GM19099 (cell line): ENCODE data around the gene ASXL3.

Source experiments
- POLR2A ChIP-seq: IDR thresholded peaks from 3 replicates; pipeline ENCODE4 v1.6.1; 2011; ENCODE audit warnings: low read depth; ENCODE audit not compliant: insufficient read length; ENCODE audit errors: extremely low read depth

The ASXL3 gene

DNA sequence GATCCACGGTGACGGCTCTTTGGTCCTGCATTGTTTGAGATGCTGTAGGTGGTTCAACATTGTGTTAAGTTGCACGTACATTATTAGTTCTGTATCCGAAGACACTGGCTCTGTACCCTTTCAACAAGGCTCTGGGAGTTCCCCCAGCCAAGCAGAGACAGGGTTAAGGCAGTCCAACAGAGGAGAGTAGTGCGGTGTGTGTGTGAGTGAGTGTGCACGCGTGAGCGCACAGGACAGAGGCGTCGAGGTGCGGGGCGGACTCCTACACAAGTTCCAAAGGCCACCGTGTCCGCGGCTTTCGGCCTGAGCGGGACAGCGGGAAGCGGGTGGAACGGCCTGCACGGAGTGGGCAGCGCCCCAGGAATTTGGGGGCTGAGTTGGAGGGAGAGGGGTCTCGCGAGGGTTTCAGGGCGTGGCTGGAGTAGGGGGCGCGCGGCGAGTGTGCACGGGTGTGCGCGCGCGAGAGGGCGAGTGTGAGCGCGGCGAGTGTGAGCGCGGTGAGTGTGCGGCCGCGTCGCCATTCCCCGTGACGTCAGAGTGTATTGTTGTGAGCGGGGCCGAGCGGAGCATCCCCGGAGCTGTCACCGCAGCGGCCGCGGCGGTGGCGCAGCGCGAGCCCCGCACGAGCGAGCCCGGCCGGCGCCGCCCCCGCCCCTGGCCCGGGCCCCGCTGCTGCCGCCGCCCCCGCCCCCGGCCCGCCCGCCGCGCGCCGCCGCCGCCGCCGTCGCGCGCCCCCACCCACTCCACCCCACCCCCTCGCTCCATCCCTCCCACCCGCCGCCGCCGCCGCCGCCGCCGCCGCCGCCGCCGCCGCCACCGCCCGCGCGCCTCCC, at the start of gene ASXL3:
ASXL3 (plus strand) TSS at position 535 of the 833 bp plus-strand sequence. CDS start 413 bp downstream, outside the sequence.
- no peak for TF ChIP-seq POLR2A

GRCh38 chr18:33532978-33533377, 45.0 kb upstream of the ASXL3 start:
- TF ChIP-seq POLR2A, result no peak

GRCh38 chr18:33536904-33537303, 41.1 kb upstream of the ASXL3 start:
- no peak for TF ChIP-seq POLR2A

DNA sequence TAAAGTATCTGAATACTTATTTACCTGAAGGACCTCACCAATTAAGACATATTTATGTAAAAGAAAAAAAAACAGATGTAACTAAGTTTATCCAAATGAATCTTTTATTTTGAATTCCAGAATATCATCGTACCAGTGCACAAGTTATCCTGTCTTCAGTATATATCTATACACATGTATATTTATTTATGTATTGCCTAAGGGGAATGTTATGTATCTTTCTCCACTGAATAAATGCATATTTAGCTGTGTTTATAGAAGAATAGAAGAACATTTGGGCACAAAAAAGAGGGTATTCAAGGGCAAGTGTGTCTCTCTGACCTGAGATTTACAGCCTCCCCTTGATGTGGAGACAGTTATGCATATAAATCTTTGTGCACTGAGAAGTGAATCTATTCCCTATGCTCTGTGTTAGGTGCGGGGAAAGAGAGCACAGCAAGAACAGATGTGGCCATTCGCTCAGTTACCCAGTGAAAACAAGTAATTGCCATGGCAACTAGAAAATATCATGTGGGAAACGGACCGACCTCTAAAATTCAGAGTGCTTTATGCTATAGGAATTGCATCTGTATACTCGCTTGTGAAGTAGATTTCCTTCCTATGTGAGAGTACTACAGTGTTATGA, 39.5 kb upstream of the ASXL3 start:
- TF ChIP-seq POLR2A, result no peak

DNA sequence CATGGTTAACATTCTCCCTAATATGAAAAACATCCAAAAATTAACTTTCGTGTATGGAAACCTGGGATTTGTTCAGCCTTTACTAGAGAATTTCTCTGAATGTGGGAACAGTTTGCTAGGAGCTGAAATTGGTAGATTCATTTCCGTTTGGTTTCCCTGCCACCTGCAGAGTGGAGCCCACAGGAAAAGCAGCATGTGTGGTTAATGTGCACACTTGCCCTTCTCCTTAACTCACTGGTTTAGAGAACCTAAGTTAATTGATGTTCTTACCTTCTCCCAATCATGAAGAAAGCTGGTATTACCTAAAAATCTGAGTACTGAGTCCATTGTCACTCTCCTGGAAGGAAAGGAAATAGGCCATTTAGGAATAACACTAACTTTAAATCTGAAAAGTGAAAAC, 37.6 kb upstream of the ASXL3 start:
- no peak for TF ChIP-seq POLR2A

DNA sequence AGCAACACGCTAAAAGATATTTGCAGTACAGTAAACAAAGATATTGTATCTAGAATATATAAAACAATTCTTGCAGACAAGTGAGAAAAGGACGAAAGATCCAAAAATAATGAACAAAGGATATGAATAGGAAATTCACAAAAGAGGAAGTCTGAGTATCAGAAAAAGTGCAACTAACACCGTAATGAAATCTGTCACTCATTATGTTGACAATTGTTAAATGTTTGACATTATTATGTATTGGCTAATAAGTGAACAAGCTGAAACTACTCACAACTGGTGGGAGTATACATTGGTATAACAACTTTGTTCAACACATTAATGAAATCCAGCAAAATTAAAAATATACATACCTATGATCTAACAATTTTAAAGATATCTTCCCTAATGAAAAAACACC, 36.7 kb upstream of the ASXL3 start:
- no peak for TF ChIP-seq POLR2A

DNA sequence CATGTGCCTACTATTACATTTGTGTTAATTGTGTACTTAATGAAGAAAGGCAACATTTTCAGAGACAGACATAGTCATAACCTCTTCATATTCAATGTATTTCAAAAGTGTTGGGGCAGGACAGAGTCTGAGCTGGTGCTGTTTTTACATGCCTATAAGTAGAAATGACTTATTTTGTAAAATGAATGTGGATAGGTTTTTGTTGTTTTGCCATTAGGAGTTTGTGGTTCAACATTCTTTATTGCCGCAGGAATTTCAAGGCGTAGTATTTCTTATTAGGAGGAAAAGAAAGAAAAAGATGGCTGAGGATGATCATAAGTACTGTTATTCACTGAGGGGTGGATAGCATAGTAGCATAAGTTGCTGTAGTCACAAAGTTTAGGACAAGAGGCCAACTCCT, 21.2 kb upstream of the ASXL3 start:
- no peak for TF ChIP-seq POLR2A

DNA sequence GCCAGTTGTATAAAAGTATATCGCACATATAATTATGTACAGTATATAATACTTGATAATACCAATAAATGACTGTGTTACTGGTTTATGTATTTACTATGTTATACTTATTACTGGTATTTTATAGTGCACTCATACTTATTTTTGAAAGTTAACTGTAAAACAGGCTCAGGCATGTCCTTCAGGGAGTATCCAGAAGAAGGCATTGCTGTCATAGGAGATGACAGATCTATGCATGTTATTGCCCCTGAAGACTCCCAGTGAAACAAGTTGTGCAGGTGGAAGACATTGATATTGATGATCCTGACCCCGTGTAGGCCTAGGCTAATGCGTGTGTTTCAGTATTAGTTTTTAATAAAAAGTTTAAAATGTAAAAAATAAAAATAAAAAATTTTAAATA, 20.3 kb upstream of the ASXL3 start:
- TF ChIP-seq POLR2A, result no peak

GRCh38 chr18:33558529-33558928, 19.5 kb upstream of the ASXL3 start:
- no peak for TF ChIP-seq POLR2A

GRCh38 chr18:33560686-33561370, 17.2 kb upstream of the ASXL3 start:
- TF ChIP-seq POLR2A, result no peak

GRCh38 chr18:33562741-33563140, 15.3 kb upstream of the ASXL3 start:
- TF ChIP-seq POLR2A, result no peak

DNA sequence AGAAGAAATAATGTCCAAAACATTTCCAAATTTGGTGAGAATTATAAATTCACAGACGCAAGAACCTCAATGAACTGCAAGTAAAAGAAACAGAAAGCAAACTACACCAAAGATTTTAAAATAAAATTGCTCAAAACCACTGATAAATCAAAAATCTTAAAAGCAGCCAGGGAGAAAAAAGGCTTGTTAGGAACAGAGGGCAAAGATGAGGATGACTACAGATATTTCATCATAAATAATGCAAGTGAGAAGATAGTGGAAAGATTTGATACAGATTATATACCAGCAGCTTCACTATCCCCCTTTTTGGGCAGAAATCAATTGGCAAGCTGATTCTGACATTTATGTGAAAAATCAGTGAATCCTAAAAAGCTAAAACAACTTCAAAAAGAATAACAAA, 10.3 kb upstream of the ASXL3 start:
- no peak for TF ChIP-seq POLR2A

- TF ChIP-seq POLR2A, result no peak
Observed at GRCh38 chr18:33571998-33572787, 5.8 kb upstream of the ASXL3 start.

DNA sequence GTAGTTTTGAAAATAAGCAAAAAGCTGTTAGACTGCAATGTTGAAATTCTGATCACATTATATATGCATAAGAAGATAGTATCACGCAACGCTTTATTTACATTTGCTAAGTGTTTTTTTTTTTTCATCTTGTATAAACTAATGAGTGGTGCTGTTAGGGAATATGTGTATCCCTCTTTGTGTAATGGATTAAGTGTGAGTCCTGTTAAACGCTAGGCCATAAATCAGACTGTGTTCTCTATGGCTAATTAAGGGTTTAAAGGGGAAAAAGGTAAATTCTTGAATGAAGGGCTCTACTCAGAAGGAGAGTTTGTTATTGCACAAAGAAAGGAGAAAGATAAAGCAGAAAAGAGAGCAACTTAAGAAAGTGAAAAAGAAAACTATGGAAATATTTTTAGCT, 4.8 kb upstream of the ASXL3 start:
- TF ChIP-seq POLR2A, result no peak

GRCh38 chr18:33575451-33575850, 2.6 kb upstream of the ASXL3 start:
- no peak for TF ChIP-seq POLR2A
